Measurements from ENCODE around the gene TTC6.

TTC6 gene

DNA sequence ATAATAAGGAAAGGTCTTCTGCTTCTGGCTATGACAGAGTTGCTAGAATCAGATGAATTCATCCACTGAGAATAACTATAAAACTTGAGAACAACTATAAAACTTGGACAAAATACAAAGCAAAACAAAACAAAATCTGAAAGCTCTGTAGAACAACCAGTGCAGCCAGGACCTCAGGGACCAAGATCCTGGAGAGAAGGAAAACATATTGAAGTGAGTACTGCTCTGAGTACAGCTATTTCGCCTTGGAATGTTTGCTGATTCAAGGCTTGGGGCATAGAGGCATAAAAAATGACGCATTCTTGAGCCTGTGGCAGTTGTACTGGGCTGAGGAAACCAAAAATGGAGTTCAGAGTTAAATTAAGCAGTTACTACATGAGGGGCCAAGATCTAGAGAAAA is 22.1 kb upstream of the TTC6 start:
- no peak overlapping the region for H3K4me3 ChIP-seq (ENCODE audit: low read depth, low read length)
- in situ Hi-C loops (cut with HindIII; ENCODE audit: low sequenced_read_pairs), result no loop called here
- no peak for TF ChIP-seq CTCF (IDR thresholded peaks at IDR 0.05; ENCODE audit: low read depth, low read length, missing control alignments)
- DNase-seq (ENCODE audit: low read depth), result no peak

- no peak overlapping the region for H3K4me3 ChIP-seq (ENCODE audit: low read depth, low read length)
- in situ Hi-C loops (cut with HindIII; ENCODE audit: low sequenced_read_pairs), result no loop called here
- no peak for DNase-seq (ENCODE audit: low read depth)
- no peak for TF ChIP-seq CTCF (IDR thresholded peaks at IDR 0.05; ENCODE audit: low read depth, low read length, missing control alignments)
Measured at GRCh38 chr14:37579274-37579673, 16.2 kb upstream of the TTC6 start.

DNA sequence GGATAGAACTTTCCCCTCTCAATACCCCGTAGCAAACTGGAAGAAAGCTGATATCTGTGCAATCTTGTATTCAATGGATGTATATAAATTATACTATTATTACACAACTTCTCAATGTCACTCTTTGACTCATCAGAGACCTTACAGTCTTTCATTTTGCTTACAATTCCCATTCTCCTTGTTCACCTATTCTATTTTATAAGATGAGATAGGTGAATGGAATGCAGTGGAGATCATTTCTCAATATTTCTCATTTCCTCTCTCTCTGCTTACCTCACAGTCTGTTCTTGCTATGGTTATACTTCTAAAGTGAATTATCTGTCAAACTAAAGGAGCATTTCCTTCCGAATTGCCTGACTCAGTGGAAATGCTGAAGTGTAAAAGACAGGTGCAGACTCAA is 15.3 kb upstream of the TTC6 start:
- no peak for DNase-seq (ENCODE audit: low read depth)
- TF ChIP-seq CTCF (IDR thresholded peaks at IDR 0.05; ENCODE audit: low read depth, low read length, missing control alignments), result no peak
- in situ Hi-C loops (cut with HindIII; ENCODE audit: low sequenced_read_pairs), result no loop called here
- H3K4me3 ChIP-seq (ENCODE audit: low read depth, low read length), result no peak overlapping the region

DNA sequence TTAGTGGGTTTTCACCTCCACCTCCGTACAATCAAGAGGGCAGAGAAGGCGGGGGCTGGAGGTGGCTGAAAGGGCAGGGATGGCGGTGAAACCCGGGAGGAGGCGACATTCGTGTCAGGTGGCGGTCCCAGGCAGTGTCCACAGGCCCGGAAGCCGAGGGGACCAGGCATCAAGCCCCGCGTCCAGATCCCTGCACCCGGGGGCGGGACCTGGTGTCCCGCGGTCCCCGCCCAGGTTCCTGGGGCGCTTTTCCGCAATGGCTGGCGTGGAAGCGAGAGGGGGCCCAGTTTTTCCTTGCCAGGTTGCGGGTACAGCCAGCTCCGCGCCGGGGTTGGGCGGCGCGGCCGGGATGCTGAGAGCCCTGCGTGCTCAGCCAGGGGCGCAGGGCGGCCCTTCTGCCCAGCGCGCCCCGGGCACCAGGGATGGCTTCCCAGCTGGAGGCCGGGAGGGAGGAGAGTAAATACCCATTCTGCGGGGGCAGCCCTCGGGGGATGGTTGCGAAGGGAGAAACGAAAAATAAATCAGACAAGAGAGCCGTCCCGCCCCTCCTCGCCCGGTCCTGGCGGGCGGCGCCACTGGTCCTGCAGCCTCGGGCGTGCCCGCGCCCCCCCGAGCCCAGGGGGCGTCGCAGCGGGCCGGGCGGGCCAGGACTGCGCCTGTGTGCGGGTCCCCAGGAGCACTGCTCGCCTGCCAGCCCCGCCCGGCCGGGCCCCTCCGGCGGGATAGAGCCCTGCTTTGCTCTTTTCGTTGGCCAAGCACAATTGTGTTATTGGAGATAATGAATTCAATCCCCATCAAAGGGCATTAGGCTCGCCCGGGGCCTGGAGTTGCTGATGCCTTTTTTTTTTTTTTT is 11.8 kb upstream of the TTC6 start:
- H3K4me3 ChIP-seq (ENCODE audit: low read depth, low read length), result peak overlapping the region; percentile 28
- DNase-seq (ENCODE audit: low read depth), result no peak
- no peak for TF ChIP-seq CTCF (IDR thresholded peaks at IDR 0.05; ENCODE audit: low read depth, low read length, missing control alignments)
- in situ Hi-C loops (cut with HindIII; ENCODE audit: low sequenced_read_pairs), result no loop called here

- in situ Hi-C loops (cut with HindIII; ENCODE audit: low sequenced_read_pairs), result no loop called here
- no peak for TF ChIP-seq CTCF (IDR thresholded peaks at IDR 0.05; ENCODE audit: low read depth, low read length, missing control alignments)
- H3K4me3 ChIP-seq (ENCODE audit: low read depth, low read length), result no peak overlapping the region
- no peak for DNase-seq (ENCODE audit: low read depth)
Measured at GRCh38 chr14:37584211-37585100, 11.0 kb upstream of the TTC6 start.

DNA sequence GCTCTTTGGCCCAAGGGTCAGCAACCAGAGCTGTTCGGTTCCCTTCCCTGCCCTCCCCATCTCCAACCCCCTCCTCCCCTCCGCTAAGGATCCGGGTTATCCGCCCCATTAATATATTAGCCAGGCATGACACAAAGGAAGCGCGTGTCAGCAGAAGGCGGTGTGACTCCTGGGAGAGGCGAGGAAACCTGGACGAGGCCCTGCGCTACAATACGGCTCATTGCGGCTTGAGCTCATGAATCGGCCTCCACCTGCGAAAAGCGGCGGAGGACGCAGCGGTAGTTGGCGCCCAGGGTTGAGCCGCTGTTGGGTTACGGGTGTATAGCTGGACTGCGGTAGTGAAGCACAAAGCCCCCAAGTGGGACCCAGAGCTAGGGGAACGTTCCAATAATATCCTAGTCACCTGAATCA is 10.3 kb upstream of the TTC6 start:
- H3K4me3 ChIP-seq (ENCODE audit: low read depth, low read length), result no peak overlapping the region
- no peak for DNase-seq (ENCODE audit: low read depth)
- in situ Hi-C loops (cut with HindIII; ENCODE audit: low sequenced_read_pairs), result no loop called here
- no peak for TF ChIP-seq CTCF (IDR thresholded peaks at IDR 0.05; ENCODE audit: low read depth, low read length, missing control alignments)

Measured in astrocyte of the cerebellum (primary cell).